Activated gamma-delta T cell treated with Interleukin-2 at 50 U/mL for 16 hours (primary cell): ENCODE data around the gene ZBED4.
"Not testable (repeated sequence)": the region's sequence is repeated elsewhere in the genome, so short reads cannot be mapped to it uniquely, and the experiment has no call there.

Experiments used
- DNase-seq: peaks from one replicate; pipeline ENCODE4 v3.0.0-alpha.2; 2020

The ZBED4 gene

GRCh38 chr22:49826603-49827270 lies 26.9 kb upstream of the ZBED4 start:
- no peak for DNase-seq

DNA sequence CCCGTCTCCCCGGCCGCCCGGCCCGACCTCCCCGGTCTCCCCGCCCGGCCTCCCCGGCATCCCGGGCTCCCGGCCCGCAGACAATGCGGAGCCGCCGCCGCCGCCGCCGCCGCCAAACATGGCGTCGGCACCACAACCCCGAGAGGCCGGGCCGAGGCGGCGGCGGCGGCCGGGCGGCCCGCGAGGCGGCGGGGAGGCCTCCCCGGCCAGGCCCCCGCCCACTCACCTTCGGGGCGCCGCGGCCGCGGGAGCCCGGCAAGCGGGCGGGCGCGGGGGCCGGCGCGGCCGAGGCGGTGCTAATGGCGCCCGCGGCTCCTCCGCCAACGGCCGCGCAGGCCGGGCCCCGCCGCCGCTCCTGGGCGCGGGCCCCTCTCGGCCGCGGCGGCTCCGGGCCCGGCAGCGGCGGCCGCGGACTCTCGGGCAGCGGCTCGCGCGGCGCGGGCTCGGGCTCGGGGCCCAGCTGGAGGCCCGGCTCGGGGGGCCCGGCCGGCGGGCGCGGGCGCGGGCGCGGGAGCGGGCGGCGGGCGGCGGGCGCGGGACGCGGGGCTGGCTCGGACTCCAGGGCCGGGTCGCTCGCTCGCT lies 26.3 kb upstream of the ZBED4 start:
- DNase-seq = no peak

DNA sequence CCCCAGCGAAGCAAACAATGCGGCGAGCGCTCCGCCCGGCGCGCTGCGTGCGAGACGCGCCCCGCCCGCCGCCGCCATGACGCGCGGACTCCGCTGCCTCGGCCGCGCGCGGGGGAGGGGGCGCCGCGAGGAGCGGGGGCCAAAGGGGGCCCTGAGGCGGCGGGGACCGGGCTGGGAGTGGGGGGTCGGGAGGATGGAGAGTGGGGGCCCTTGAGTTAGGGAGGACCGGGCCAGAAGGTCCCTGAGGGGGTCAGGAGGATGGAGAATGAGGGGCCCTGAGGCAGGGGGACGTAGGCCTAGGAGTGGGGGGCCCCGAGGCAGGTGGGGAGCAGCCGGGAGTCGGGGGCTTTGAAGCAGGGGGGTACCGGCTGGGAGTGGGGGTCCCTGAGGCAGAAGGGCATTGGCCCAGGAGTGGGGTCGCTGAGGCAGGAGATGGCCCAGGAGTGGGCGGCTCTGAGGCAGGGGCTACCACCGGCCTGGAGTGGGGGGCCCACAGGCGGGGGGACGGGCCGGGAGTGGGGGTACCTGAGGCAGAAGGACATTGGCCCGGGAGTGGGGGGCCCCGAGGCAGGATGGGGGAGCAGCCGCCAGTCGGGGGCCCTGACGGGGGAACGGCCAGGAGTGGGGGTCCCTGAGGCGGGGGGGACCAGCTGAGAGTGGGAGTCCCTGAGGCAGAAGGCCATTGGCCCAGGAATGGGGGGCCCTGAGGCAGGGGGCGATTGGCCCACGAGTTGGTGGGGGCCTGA lies 25.6 kb upstream of the ZBED4 start, which contains the start of gene BRD1:
Gene BRD1, minus strand, starts transcription at position 21 of the 746 bp plus-strand sequence. CDS start 3,556 bp downstream, outside the sequence.
- DNase-seq = peak; percentile 49

DNA sequence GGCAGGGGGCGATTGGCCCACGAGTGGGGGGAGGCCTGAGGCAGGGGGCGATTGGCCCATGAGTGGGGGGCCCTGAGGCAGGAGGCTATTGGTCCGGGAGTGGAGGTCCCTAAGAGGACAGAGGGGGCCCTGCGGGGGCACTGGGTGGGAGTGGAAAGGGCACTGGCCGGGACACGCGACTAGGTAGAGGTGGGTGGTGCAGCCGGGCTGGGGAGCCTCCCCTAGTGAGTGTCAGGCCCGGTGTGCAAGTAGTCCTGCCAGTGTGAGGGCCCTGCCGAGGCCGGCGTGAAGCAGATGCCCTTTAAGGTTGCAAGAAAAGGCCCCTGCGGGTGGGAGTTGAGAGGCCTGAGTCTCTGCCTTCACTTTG lies 25.1 kb upstream of the ZBED4 start:
- DNase-seq = no peak

GRCh38 chr22:49829044-49829853 lies 24.4 kb upstream of the ZBED4 start:
- no peak for DNase-seq

DNA sequence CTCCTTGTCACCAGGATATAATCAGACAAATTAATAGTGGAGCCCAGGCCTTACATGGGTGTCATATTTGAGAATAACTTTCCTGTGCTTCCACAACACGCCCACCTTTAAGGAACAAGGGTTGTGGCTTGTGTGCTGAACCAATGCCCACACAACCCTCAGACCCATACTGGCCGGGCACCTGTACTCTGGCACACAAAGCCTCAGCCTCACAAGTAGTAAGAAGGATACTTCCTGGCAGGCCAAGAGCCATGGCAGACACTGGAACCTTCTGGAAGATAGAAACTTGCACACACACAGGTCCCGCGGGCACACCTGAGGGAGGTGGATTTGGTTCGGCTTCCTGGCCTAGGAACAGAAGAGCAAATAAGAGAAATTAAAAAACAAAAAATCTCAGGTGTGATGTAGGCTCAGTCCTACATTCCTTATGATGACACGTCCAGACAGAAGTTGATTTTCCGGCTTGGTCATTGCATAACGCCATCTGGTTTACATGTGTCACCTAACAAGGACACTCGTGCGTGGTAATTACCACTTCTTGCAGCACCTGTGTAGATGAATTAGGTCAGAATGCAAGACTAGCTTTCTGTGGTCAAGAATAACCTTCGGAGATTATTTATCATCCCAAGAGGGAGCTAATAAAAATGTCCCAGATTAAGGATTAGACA lies 20.2 kb upstream of the ZBED4 start:
- no peak for DNase-seq

DNA sequence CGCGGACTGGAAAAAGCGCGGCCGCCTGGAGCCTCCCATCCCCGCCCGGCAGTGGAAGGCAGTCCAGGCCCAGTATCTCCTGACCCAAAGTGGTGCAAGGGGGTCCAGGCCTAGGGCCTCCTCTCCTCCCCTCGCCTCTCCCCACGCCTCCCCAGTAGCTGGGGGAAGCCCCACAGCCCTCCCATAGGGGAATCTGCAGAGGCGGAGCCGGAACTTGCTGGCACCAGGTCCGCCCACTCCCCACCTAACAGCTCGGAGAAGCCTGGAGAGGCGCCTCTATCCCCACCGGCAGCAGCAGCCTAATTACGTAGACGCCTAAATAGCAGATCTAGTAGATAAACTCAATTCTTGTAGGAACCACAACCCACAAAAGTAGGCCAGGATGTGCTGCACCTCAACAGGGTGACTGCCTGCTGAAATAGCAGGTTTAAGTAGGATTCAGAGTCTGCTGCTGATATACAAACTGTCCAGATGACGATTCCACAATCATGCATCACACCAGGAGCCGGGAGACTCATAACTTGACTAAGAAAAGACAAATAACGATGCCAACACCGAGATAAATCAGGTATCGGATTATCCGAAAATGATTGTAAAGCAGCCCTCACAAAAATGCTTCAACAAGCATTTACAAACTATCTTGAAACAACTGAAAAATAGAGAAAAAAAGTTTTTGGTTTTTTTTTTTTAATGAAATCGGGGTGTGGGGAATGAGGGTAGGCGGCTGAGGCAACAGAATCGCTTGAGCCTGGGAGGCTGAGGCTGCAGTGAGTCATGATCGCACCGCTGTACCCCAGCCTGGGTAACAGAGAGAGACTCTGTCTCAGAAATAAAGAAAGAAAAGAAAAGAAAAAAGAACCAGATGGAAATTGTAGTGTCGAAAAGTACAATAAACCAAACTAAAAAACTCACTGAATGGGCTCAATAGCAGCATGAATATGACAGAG lies 14.6 kb upstream of the ZBED4 start:
- peak; percentile 81 for DNase-seq

DNA sequence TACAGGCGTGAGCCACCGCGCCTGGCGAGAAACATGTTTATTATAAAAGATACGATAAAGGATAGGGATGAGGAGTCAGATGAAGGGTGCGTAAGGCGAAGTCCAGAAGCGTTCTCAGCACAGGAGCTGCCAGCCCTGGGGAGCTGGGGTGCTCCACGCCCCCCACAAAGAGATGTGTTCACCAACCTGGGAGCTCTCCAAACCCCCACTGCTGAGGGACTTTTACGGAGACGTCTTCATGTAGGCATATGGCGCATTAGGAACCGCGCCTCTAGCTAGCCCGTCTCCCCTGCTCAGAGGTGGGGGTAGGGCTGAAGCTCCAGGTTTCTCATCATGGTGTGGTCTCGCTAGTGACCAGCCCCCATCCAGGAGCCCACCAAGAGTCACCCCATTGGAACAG lies 8.4 kb upstream of the ZBED4 start:
- no peak for DNase-seq

DNA sequence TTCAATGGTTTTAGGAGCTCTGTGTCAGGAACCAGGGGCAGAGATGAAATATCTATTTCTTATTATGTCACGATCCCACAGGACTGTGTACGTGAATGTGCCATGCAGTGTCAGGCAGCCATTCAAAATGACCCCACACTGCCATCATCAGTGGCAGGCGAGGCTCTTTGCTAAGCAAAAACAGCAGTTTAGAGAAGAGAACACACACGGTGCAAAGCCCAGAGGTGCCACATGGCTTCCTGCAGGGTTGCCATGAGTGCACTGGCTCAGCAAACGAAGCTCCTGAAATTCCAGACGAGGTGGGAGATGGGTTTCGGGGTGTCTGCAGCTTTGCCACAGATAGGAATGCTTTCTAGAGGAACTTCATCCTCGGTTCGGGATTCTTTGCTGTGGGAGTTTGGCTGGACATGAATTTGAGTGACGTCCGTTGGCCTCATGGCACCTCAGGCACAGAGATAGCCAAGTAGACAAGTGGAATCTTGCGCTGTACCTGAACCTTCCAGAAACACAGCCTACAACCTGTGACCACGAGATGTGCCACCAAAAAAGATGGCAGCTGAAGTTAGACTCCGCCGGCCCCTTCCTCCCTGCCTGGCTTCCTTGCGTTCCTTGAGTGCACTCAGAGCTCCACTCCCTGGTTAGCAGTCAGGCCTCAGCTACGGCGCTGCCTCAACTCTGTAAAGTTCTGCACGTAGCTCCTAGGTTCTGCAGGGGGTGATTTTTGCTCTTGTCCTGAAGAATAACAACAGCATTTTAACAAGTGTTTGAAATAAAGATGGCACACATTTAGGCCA lies 7.8 kb upstream of the ZBED4 start:
- no peak for DNase-seq

DNA sequence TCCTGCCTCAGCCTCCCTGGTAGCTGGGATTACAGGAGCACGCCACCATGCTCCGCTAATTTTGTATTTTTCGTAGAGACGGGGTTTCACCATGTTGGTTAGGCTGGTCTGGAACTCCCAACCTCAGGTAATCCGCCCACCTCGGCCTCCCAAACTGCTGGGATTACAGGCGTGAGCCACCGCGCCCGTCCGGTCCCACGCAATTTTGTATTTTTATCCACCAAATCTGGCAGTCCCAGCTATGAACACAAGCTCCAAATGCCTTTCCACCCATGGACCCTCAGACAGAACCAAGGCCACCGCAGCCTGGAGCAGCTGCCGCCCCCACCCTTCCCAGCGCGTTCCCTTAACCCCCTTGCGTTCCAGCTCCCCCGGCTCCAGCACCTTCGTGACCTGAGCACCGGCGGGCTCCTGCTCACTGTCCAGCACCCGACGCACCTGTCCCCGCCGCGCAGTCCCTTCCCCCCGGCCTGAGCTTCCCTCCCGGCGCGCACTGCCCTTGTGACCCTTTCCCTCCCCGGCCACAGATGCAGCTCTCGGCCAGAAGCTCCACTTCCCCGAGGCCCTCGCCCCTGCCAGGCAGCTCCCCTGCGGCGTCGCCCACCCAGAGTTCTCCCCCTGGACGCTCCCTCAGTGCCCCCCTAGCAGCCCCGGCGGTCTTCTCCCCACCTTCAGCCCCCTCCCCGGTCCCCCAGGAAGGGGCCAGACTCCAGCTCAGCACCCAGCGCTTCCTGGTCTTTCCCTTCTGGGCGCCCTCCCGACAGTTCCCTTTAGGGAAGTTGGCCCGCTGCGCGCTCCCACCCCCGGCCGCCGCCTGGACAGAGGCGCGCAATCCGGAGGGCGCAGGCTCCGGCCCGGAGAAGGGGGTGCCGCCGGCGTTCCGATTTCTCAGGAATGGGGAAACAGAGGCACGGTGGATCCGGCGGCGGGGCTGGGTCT lies 5.6 kb upstream of the ZBED4 start:
- DNase-seq = no peak

GRCh38 chr22:49848690-49849160 lies 4.9 kb upstream of the ZBED4 start:
- DNase-seq = no peak

- DNase-seq = no peak
Measured at GRCh38 chr22:49849161-49850020, 4.3 kb upstream of the ZBED4 start.

- DNase-seq = no peak
Measured at GRCh38 chr22:49850021-49850911, 3.4 kb upstream of the ZBED4 start.

- DNase-seq = no peak
Measured at GRCh38 chr22:49850959-49851802, 2.5 kb upstream of the ZBED4 start.

- not testable (repeated sequence) for DNase-seq
Measured at GRCh38 chr22:49852568-49852897, 1.1 kb upstream of the ZBED4 start.
